Activated naive CD4-positive, alpha-beta T cell treated with anti-CD3 and anti-CD28 coated beads for 36 hours (primary cell): ENCODE results near the gene USO1. TPM values are rescaled to one million over a fixed set of nuclear protein-coding genes. Genes with fewer than 3 reads are reported as not detected.
"Not testable (repeated sequence)": the region's sequence is repeated elsewhere in the genome, so short reads cannot be mapped to it uniquely, and the experiment has no call there.

ENCODE experiments used
- CTCF ChIA-PET: fragments of 350-600 bp; sonication (Branson Sonifier 250); formaldehyde crosslinking; loops from one replicate; lab custom pipeline; 2021; ENCODE audit warnings: antibody characterized with exemption; lab: Charles Lee
- DNase-seq: peaks from one replicate; pipeline ENCODE4 v3.0.0-alpha.2; 2020
- H3K27ac Mint-ChIP-seq: one replicate; pipeline ENCODE4 v1.8.0; 2021; ENCODE audit warnings: mild to moderate bottlenecking, mixed read lengths
- H3K27me3 Mint-ChIP-seq: one replicate; pipeline ENCODE4 v1.8.0; 2021; ENCODE audit warnings: low read depth, mixed read lengths
- H3K36me3 Mint-ChIP-seq: one replicate; pipeline ENCODE4 v1.8.0; 2021; ENCODE audit warnings: low read depth, mixed read lengths
- H3K4me1 Mint-ChIP-seq: one replicate; pipeline ENCODE4 v1.8.0; 2021; ENCODE audit warnings: low read depth, mixed read lengths
- H3K4me3 Mint-ChIP-seq: one replicate; pipeline ENCODE4 v1.8.0; 2021; ENCODE audit warnings: mild to moderate bottlenecking, moderate library complexity, mixed read lengths
- H3K9me3 Mint-ChIP-seq: one replicate; pipeline ENCODE4 v1.8.0; 2021; ENCODE audit warnings: mixed read lengths
- intact Hi-C: fragments of 100-400 bp; cut with micrococcal nuclease; formaldehyde crosslinking; loops from one replicate; pipeline ENCODE4 v1.15.1; 2023
- total RNA-seq, 2 experiments: library from RNA; stranded (reverse); gene quantifications; one replicate each; pipeline ENCODE4 v1.2.3, GENCODE V29; 2021

USO1 gene
- total RNA-seq, 2 experiments from 2014 or later, result 42.1 to 42.4 TPM

GRCh38 chr4:75779105-75779757, 54.9 kb downstream of the USO1 start:
- intact Hi-C loops, result no loop called here
- H3K4me1 Mint-ChIP-seq, result no peaks in the 10 kb centered on the region
- CTCF ChIA-PET, result interaction anchor here (0.7 kb wide), 1 partner anchor 69 kb away, joined by 4 read pairs; no protein-coding TSS in a partner anchor
- no peaks in the 10 kb centered on the region for H3K9me3 Mint-ChIP-seq
- peaks cover 31% of the 10 kb centered on the region for H3K36me3 Mint-ChIP-seq
- H3K27me3 Mint-ChIP-seq, result no peaks in the 10 kb centered on the region
- no peak overlapping the region for H3K4me3 Mint-ChIP-seq
- DNase-seq, result no peak
- H3K27ac Mint-ChIP-seq, result peak overlapping the region; percentile 11

DNA sequence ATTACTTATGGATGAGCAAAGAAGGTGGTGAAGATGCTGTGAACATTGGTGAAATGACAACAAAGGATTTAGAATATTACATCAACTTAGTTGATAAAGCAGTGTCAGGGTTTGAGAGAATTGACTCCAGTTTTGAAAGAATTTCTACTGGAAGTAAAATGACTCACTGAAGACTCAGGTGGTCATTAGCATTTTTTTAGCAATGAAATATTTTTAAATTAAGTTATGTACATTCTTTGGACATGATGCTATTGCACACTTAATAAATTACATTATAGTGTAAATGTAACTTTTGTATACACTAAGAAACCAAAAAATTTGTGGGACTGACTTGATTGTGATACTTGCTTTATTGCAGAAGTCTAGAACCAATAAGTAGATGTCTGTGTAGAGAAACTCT, 56.9 kb downstream of the USO1 start:
- no peak for DNase-seq
- Mint-ChIP-seq H3K4me3 (no peak overlapping the region), H3K27me3 (no peaks in the 10 kb centered on the region), H3K4me1 (no peaks in the 10 kb centered on the region), H3K36me3 (peaks cover 14% of the 10 kb centered on the region), H3K9me3 (no peaks in the 10 kb centered on the region), H3K27ac (no peak overlapping the region)
- intact Hi-C loops, result no loop called here
- CTCF ChIA-PET, result no interaction called here

GRCh38 chr4:75786526-75786925, 62.1 kb downstream of the USO1 start:
- CTCF ChIA-PET, result no interaction called here
- no peaks in the 10 kb centered on the region for H3K27me3 Mint-ChIP-seq
- intact Hi-C loops, result no loop called here
- DNase-seq, result no peak
- peaks cover 6% of the 10 kb centered on the region for H3K36me3 Mint-ChIP-seq
- no peak overlapping the region for H3K27ac Mint-ChIP-seq
- H3K4me1 Mint-ChIP-seq, result no peaks in the 10 kb centered on the region
- H3K9me3 Mint-ChIP-seq, result no peaks in the 10 kb centered on the region
- no peak overlapping the region for H3K4me3 Mint-ChIP-seq

- no peak for DNase-seq
- Mint-ChIP-seq H3K9me3 (no peaks in the 10 kb centered on the region), H3K4me1 (no peaks in the 10 kb centered on the region), H3K27ac (no peak overlapping the region), H3K36me3 (peaks cover 5% of the 10 kb centered on the region), H3K4me3 (no peak overlapping the region), H3K27me3 (no peaks in the 10 kb centered on the region)
- CTCF ChIA-PET, result no interaction called here
- intact Hi-C loops, result no loop called here
These were observed 62.6 kb downstream of the USO1 start for GRCh38 chr4:75786938-75787337.

DNA sequence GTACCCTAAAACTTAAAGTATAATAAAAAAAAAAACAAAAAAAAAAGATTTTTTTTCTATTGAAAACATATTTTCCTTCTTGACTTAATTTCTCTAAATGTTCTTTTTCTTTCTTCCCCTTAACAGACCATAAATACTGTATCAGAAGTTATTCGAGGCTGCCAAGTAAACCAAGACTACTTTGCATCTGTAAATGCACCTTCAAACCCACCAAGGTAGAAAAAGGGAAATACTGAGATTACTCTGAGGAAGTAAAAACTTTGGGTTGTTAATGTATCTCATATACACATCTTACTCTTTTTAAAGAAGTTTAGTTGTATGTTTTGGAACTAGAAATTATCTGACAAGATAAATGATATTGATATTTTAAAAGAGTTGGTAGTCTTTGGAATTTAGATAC, 65.6 kb downstream of the USO1 start:
- CTCF ChIA-PET, result no interaction called here
- Mint-ChIP-seq H3K27ac (no peak overlapping the region), H3K36me3 (peaks cover 7% of the 10 kb centered on the region)

DNA sequence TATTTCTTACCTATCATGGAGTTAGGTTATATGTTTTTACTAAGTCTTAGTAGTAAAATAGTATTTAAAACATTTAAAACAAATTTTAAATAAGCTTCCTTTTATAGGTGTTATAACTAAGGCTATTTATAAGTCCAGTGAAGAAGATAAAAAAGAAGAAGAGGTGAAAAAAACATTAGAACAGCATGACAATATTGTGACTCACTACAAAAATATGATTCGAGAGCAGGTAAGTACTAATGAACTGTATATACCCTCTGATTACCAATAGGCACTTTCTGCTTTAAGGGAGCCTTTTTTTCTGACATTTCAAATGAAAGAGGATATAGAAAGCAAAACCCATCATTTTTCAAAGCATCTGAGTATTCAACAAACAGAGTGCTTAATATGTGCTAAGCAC, 76.6 kb downstream of the USO1 start:
- Mint-ChIP-seq H3K4me3 (no peak overlapping the region), H3K9me3 (no peaks in the 10 kb centered on the region), H3K27me3 (no peaks in the 10 kb centered on the region), H3K4me1 (no peaks in the 10 kb centered on the region), H3K27ac (no peak overlapping the region), H3K36me3 (peaks cover 17% of the 10 kb centered on the region)
- intact Hi-C loops, result no loop called here
- CTCF ChIA-PET, result interaction anchor here (1.1 to 1.4 kb wide), 2 partner anchors 47 to 77 kb away, joined by 3 to 6 read pairs; partner anchors contain the start of gene USO1
- DNase-seq, result no peak

More for the DNA sequence above, 65.6 kb downstream of the USO1 start:
- no peak overlapping the region for H3K4me3 Mint-ChIP-seq
- intact Hi-C loops, result no loop called here
- no peak for DNase-seq
- H3K4me1 Mint-ChIP-seq, result no peaks in the 10 kb centered on the region
- H3K27me3 Mint-ChIP-seq, result no peaks in the 10 kb centered on the region
- no peaks in the 10 kb centered on the region for H3K9me3 Mint-ChIP-seq

DNA sequence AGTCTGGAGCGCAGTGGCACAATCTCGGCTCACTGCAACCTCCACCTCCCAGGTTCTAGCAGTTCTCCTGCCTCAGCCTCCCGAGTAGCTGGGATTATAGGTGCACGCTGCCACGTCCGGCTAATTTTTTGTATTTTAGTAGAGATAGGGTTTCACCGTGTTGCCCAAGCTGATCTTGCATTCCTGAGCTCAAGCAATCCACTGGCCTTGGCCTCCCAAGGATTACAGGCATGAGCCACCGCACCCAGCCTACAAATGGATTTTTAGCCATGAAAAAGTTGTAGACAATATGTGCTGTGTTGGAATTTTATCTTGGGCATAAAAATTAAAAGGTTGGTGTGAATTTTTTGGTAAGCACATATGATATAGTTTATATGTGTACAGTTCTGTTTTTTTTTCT, 81.7 kb downstream of the USO1 start:
- DNase-seq, intact Hi-C loops, H3K4me3 Mint-ChIP-seq, H3K4me1 Mint-ChIP-seq, H3K9me3 Mint-ChIP-seq, H3K27ac Mint-ChIP-seq, H3K27me3 Mint-ChIP-seq: not testable (repeated sequence)
- peaks cover 16% of the 10 kb centered on the region for H3K36me3 Mint-ChIP-seq
- CTCF ChIA-PET, result interaction anchor here (0.6 kb wide), 1 partner anchor 188 kb away, joined by 4 read pairs; no protein-coding TSS in a partner anchor

- Mint-ChIP-seq H3K9me3 (no peaks in the 10 kb centered on the region), H3K27ac (no peak overlapping the region), H3K27me3 (peaks cover 3% of the 10 kb centered on the region), H3K36me3 (peaks cover 6% of the 10 kb centered on the region), H3K4me1 (peaks cover 4% of the 10 kb centered on the region), H3K4me3 (no peak overlapping the region)
- intact Hi-C loops, result no loop called here
- DNase-seq, result no peak
- CTCF ChIA-PET, result no interaction called here
These were observed 93.5 kb downstream of the USO1 start for GRCh38 chr4:75817901-75818300.

GRCh38 chr4:75819121-75819520, 94.7 kb downstream of the USO1 start:
- Mint-ChIP-seq H3K9me3 (no peaks in the 10 kb centered on the region), H3K36me3 (peaks cover 6% of the 10 kb centered on the region), H3K27ac (no peak overlapping the region), H3K27me3 (peaks cover 3% of the 10 kb centered on the region), H3K4me3 (no peak overlapping the region), H3K4me1 (peaks cover 4% of the 10 kb centered on the region)
- CTCF ChIA-PET, result no interaction called here
- intact Hi-C loops, result no loop called here
- no peak for DNase-seq

DNA sequence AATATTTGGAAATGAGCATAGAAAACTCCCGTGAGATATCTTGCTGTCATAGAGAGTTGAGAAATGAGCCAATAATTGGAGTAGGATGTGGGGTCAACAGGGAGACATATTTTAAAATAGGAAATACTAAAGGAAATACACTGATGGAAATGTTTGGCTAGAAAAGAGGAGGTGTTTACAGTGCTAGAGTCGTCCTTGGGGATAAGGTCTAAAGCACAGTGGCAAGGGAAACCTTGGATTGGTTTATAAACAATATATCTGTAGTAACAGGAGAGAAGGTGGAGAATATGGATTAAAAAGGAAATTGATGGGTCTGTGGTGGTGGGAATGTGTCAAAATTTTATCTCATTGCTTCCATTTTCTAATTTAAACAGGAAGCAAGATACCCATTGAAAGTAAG, 95.8 kb downstream of the USO1 start:
- Mint-ChIP-seq H3K27me3 (peaks cover 3% of the 10 kb centered on the region), H3K9me3 (no peaks in the 10 kb centered on the region), H3K4me3 (no peak overlapping the region), H3K4me1 (peaks cover 4% of the 10 kb centered on the region), H3K27ac (no peak overlapping the region), H3K36me3 (no peaks in the 10 kb centered on the region)
- intact Hi-C loops, result no loop called here
- CTCF ChIA-PET, result no interaction called here
- DNase-seq, result no peak

DNA sequence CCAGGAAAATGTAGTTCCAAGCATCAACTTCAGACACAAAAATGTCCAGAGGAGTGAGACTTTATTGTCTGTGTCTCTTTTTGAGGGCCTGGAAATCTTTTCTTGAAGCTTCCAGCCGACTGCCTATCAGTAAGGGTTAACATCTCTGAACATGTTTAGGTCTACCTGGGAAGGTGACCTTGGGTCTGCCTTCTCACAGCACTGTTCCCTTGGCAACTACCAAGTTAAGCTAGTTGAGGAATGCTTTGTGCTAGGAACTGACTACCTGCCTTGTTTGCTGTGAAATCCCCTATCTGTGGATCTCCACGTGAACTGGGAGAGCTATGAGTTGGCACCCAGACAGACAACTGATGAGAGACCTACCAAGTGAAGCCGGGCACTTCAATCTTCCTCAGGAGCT, 96.3 kb downstream of the USO1 start:
- Mint-ChIP-seq H3K9me3 (no peaks in the 10 kb centered on the region), H3K4me3 (no peak overlapping the region), H3K4me1 (peaks cover 4% of the 10 kb centered on the region), H3K27me3 (peaks cover 3% of the 10 kb centered on the region), H3K36me3 (no peaks in the 10 kb centered on the region), H3K27ac (peak overlapping the region; percentile 32)
- intact Hi-C loops, result no loop called here
- no peak for DNase-seq
- CTCF ChIA-PET, result no interaction called here

- peaks cover 4% of the 10 kb centered on the region for H3K4me1 Mint-ChIP-seq
- intact Hi-C loops, result no loop called here
- CTCF ChIA-PET, result no interaction called here
- DNase-seq, result no peak
- no peaks in the 10 kb centered on the region for H3K9me3 Mint-ChIP-seq
- H3K36me3 Mint-ChIP-seq, result no peaks in the 10 kb centered on the region
- peaks cover 3% of the 10 kb centered on the region for H3K27me3 Mint-ChIP-seq
- H3K27ac Mint-ChIP-seq, result peak overlapping the region; percentile 15
- no peak overlapping the region for H3K4me3 Mint-ChIP-seq
These were observed 96.8 kb downstream of the USO1 start for GRCh38 chr4:75821216-75821615.

DNA sequence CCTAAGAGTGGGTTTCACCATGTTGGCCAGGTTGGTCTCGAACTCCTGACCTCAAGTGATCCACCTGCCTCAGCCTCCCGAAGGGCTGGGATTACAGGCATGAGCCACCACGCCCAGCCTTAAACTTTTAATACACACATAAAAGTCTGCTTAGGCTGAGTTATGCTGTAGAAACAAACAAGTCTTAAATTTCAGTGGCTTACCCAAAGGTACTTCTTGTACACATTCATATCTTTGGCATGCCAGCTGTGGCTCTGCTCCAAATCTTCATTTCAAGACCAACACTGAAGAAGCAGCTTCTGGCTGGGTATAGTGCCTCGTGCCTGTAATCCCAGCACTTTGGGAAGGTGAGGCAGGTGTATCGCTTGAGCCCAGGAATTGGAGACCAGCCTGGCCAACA, 97.6 kb downstream of the USO1 start:
- Mint-ChIP-seq H3K4me1 (peaks cover 4% of the 10 kb centered on the region), H3K27ac (no peak overlapping the region), H3K9me3 (no peaks in the 10 kb centered on the region), H3K36me3 (no peaks in the 10 kb centered on the region), H3K4me3 (no peak overlapping the region), H3K27me3 (peaks cover 3% of the 10 kb centered on the region)
- no peak for DNase-seq
- CTCF ChIA-PET, result no interaction called here
- intact Hi-C loops, result no loop called here
